SK-N-SH (cell line): Measurements from ENCODE around the gene GSE1. TPM values are rescaled to one million over a fixed set of nuclear protein-coding genes. Genes with fewer than 3 reads are reported as not detected.

Experiments used
- CTCF ChIA-PET: fragments of 300-600, 350-600 bp; formaldehyde crosslinking; extraction: SDS; loops from one replicate; lab custom pipeline; 2021; lab: Yijun Ruan, JAX
- POLR2A ChIA-PET: fragments of 350-600 bp; sonication (Branson Sonifier 250); formaldehyde crosslinking; extraction: SDS; loops from one replicate; lab custom pipeline; 2020; ENCODE audit warnings: antibody characterized with exemption, inconsistent platforms; lab: Yijun Ruan, JAX
- DNase-seq: peaks from one replicate; pipeline ENCODE4 v3.0.0; 2012
- H2AFZ ChIP-seq: fragments of 200-600 bp; sonication (generic); 2 replicates; pipeline ENCODE4 v1.8.1; 2016; ENCODE audit warnings: antibody characterized with exemption, mild to moderate bottlenecking, low read depth
- H3F3A ChIP-seq: fragments of 200-600 bp; sonication (generic); replicated peaks from 2 replicates; pipeline ENCODE3; 2016; ENCODE audit warnings: antibody characterized with exemption, mild to moderate bottlenecking; ENCODE audit not compliant: insufficient read depth
- H3K27ac ChIP-seq, 2 experiments: fragments of 200-500 bp in 1 of 2; fragments of 200-600 bp in 1 of 2; sonication (Bioruptor generic) in 1 of 2; sonication (generic), shearing (Covaris generic) in 1 of 2; 2 replicates each; pipeline versions ENCODE4 v1.5.1 to v1.6.1; 2014 to 2016; ENCODE audit warnings: low read depth in 2 of 2, inconsistent platforms in 1 of 2, low read length in 1 of 2, mild to moderate bottlenecking in 1 of 2, mixed read lengths in 1 of 2
- H3K27me3 ChIP-seq: fragments of 200-600 bp; sonication (generic), shearing (Covaris generic); 2 replicates; pipeline ENCODE4 v1.6.1; 2016; ENCODE audit warnings: mixed run types; ENCODE audit not compliant: insufficient read depth
- H3K36me3 ChIP-seq, 2 experiments: fragments of 200-500 bp in 1 of 2; fragments of 200-600 bp in 1 of 2; sonication (Bioruptor generic) in 1 of 2; sonication (generic) in 1 of 2; replicated peaks in 1 of 2; 2 replicates each; pipeline versions ENCODE3 to v1.5.1; 2014 to 2016; ENCODE audit warnings: low read length in 1 of 2, mild to moderate bottlenecking in 1 of 2; ENCODE audit not compliant: insufficient read depth in 2 of 2, control insufficient read depth in 1 of 2
- H3K4me1 ChIP-seq, 2 experiments: fragments of 200-500 bp in 1 of 2; fragments of 200-600 bp in 1 of 2; sonication (Bioruptor generic) in 1 of 2; sonication (generic), shearing (Covaris generic) in 1 of 2; 2 replicates each; pipeline versions ENCODE4 v1.5.1 to v1.6.1; 2014 to 2016; ENCODE audit warnings: low read depth in 1 of 2, low read length in 1 of 2, mixed run types in 1 of 2; ENCODE audit not compliant: insufficient read depth in 2 of 2, control insufficient read depth in 1 of 2
- H3K4me2 ChIP-seq: fragments of 200-600 bp; sonication (generic), shearing (Covaris generic); 2 replicates; pipeline ENCODE4 v1.6.1; 2017; ENCODE audit warnings: mixed run types
- H3K4me3 ChIP-seq, 2 experiments: fragments of 200-500 bp in 1 of 2; fragments of 200-600 bp in 1 of 2; sonication (Bioruptor generic) in 1 of 2; sonication (generic), shearing (Covaris generic) in 1 of 2; 2 replicates each; pipeline versions ENCODE4 v1.5.1 to v1.8.1; 2014 to 2016; ENCODE audit warnings: low read depth in 2 of 2, inconsistent platforms in 1 of 2, low read length in 1 of 2, mild to moderate bottlenecking in 1 of 2, mixed read lengths in 1 of 2, moderate library complexity in 1 of 2
- H3K79me2 ChIP-seq: fragments of 200-600 bp; sonication (generic); 2 replicates; pipeline ENCODE4 v1.8.1; 2017; ENCODE audit warnings: mild to moderate bottlenecking; ENCODE audit not compliant: insufficient read depth
- H3K9ac ChIP-seq: fragments of 200-600 bp; sonication (generic); 2 replicates; pipeline ENCODE4 v1.6.1; 2017; ENCODE audit warnings: mixed run types
- H3K9me2 ChIP-seq: fragments of 200-600 bp; sonication (generic); 2 replicates; pipeline ENCODE4 v1.6.1; 2017; ENCODE audit warnings: mixed run types
- H3K9me3 ChIP-seq: fragments of 200-600 bp; sonication (generic); 2 replicates; pipeline ENCODE4 v1.6.1; 2017; ENCODE audit warnings: mixed run types, mild to moderate bottlenecking, moderate library complexity
- H4K20me1 ChIP-seq: fragments of 200-600 bp; sonication (generic); 2 replicates; pipeline ENCODE4 v1.6.1; 2017; ENCODE audit warnings: mild to moderate bottlenecking, mixed run types; ENCODE audit not compliant: insufficient read depth
- FOSL2 ChIP-seq: IDR thresholded peaks from 2 replicates; pipeline ENCODE4 v1.4.0; 2012; ENCODE audit warnings: low read depth, mild to moderate bottlenecking, moderate library complexity, borderline replicate concordance
- FOXJ3 ChIP-seq: sonication (generic); formaldehyde crosslinking; IDR thresholded peaks from 2 replicates; pipeline ENCODE4 v1.5.1; 2020; ENCODE audit warnings: mild to moderate bottlenecking, missing genetic modification reagents
- POLR2AphosphoS5 ChIP-seq: IDR thresholded peaks from 2 replicates; pipeline ENCODE4 v1.6.1; 2012; ENCODE audit warnings: low read depth, low read length
- SMC3 ChIP-seq: IDR thresholded peaks from 2 replicates; pipeline ENCODE4 v1.6.1; 2012; ENCODE audit warnings: low read depth, low read length, improper control_type of control experiment
- TEAD4 ChIP-seq: IDR thresholded peaks from 2 replicates; pipeline ENCODE4 v1.4.0; 2012; ENCODE audit warnings: mild to moderate bottlenecking, borderline replicate concordance; ENCODE audit not compliant: insufficient read depth
- WGBS: methylation state at CpG from one replicate; pipeline ENCODE4 v1.1.6; 2017; ENCODE audit warnings: low lambda C conversion rate; 5-methylcytosine and 5-hydroxymethylcytosine counted together
- polyA plus RNA-seq, 3 experiments: library from polyadenylated mRNA; depleted of rRNA; stranded (reverse); fragments of >200 nt; gene quantifications; 2 replicates each; pipeline ENCODE4 v1.2.3, GENCODE V29; 2012
- TF ChIP-seq, protein P1 (sequence below): fragments of 200-600 bp; sonication (generic); IDR thresholded peaks from 2 replicates; pipeline ENCODE4 v1.6.1; 2017; ENCODE audit warnings: antibody characterized with exemption, mild to moderate bottlenecking, moderate library complexity
- TF ChIP-seq, protein P2 (sequence below): IDR thresholded peaks from 2 replicates; pipeline ENCODE4 v1.6.1; 2012; ENCODE audit warnings: mild to moderate bottlenecking, low read depth, low read length, moderate library complexity
- TF ChIP-seq, protein P3 (sequence below): IDR thresholded peaks from 2 replicates; pipeline ENCODE4 v1.4.0; 2012; ENCODE audit warnings: low read depth

The GSE1 gene
- polyA plus RNA-seq, 1 of the 3 experiments (the other 2 are of a cell fraction): 26.5 TPM

DNA sequence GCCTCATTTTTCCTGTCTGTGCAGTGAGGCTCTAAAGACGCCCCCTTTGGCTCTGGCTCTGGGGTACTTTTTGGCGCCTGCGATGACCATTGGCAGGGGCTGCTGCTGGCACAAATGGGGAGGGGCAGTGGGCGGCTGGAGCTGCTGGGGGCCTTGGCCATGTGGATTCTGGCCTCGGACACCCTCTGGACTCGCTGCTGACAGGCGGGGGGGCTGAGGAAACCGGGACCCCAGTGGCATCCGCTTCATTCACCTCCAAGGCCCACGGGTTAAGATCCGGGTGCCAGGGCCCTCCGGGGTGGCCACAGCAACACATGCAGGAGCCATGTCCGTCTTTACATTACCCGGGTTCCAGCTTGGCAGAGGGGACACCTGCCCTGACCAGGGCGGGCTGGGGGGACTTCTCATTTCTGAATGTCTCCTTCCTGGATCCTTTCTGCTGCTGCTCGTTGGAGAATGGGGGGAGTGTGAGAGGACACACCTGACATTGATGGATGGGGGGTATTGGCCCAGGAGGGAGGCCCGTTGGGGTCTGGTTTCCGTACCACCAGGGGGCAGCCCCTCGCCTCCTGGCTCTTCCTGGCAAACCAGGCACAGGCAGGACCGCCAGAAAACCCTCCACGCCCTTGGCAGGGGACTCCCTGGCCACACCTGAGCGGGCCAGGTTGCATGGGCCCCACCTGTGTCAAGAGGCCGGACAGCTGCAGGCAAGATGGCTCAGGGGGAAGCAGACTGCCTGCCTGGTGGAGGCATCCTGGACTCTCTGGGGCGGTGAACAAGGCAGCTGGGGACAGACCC, 21.8 kb downstream of the GSE1 start:
- Histone ChIP-seq H3K36me3 (peaks cover 0 to 34% of the 10 kb centered on the region in 2 experiments), H4K20me1 (peaks cover 99% of the 10 kb centered on the region), H3K9me2 (no peaks in the 10 kb centered on the region), H3K4me2 (no peak overlapping the region), H3K4me3 (no peak overlapping the region), H3K9me3 (no peaks in the 10 kb centered on the region), H3F3A (no peaks in the 10 kb centered on the region), H3K79me2 (peaks cover 37% of the 10 kb centered on the region; the same call in 1 of the 2 replicates), H3K9ac (no peak overlapping the region), H3K27me3 (no peaks in the 10 kb centered on the region), H3K4me1 (peaks cover 0 to 93% of the 10 kb centered on the region in 2 experiments; a peak in 1 of 4 replicates), H3K27ac (peak overlapping the region in 1 of 2 experiments; percentile 43; a peak in 1 of 4 replicates), H2AFZ (no peak overlapping the region)
- ChIA-PET CTCF (interaction anchor here (1.1 to 4.3 kb wide), 7 partner anchors 8 to 520 kb away, joined by 3 to 25 read pairs (median 7); no protein-coding TSS in a partner anchor), POLR2A (no interaction called here)
- peak; percentile 60 for DNase-seq
- TF ChIP-seq, protein P1, sequence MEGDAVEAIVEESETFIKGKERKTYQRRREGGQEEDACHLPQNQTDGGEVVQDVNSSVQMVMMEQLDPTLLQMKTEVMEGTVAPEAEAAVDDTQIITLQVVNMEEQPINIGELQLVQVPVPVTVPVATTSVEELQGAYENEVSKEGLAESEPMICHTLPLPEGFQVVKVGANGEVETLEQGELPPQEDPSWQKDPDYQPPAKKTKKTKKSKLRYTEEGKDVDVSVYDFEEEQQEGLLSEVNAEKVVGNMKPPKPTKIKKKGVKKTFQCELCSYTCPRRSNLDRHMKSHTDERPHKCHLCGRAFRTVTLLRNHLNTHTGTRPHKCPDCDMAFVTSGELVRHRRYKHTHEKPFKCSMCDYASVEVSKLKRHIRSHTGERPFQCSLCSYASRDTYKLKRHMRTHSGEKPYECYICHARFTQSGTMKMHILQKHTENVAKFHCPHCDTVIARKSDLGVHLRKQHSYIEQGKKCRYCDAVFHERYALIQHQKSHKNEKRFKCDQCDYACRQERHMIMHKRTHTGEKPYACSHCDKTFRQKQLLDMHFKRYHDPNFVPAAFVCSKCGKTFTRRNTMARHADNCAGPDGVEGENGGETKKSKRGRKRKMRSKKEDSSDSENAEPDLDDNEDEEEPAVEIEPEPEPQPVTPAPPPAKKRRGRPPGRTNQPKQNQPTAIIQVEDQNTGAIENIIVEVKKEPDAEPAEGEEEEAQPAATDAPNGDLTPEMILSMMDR: peak; percentile 31
- TF ChIP-seq SMC3: no peak
- 96% methylated on average over 9 of the region's 24 CpGs for WGBS

- no peak for TF ChIP-seq FOSL2
- TF ChIP-seq, protein P1: no peak
- TF ChIP-seq, protein P2, sequence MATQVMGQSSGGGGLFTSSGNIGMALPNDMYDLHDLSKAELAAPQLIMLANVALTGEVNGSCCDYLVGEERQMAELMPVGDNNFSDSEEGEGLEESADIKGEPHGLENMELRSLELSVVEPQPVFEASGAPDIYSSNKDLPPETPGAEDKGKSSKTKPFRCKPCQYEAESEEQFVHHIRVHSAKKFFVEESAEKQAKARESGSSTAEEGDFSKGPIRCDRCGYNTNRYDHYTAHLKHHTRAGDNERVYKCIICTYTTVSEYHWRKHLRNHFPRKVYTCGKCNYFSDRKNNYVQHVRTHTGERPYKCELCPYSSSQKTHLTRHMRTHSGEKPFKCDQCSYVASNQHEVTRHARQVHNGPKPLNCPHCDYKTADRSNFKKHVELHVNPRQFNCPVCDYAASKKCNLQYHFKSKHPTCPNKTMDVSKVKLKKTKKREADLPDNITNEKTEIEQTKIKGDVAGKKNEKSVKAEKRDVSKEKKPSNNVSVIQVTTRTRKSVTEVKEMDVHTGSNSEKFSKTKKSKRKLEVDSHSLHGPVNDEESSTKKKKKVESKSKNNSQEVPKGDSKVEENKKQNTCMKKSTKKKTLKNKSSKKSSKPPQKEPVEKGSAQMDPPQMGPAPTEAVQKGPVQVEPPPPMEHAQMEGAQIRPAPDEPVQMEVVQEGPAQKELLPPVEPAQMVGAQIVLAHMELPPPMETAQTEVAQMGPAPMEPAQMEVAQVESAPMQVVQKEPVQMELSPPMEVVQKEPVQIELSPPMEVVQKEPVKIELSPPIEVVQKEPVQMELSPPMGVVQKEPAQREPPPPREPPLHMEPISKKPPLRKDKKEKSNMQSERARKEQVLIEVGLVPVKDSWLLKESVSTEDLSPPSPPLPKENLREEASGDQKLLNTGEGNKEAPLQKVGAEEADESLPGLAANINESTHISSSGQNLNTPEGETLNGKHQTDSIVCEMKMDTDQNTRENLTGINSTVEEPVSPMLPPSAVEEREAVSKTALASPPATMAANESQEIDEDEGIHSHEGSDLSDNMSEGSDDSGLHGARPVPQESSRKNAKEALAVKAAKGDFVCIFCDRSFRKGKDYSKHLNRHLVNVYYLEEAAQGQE: no peak
- no peak for TF ChIP-seq TEAD4
- TF ChIP-seq POLR2AphosphoS5: no peak
- TF ChIP-seq, protein P3, sequence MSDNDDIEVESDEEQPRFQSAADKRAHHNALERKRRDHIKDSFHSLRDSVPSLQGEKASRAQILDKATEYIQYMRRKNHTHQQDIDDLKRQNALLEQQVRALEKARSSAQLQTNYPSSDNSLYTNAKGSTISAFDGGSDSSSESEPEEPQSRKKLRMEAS: no peak
- no peak for TF ChIP-seq FOXJ3 (CRISPR knock-in tag)
- no peaks in the 10 kb centered on the region for H3F3A ChIP-seq
- H4K20me1 ChIP-seq: peaks cover 99% of the 10 kb centered on the region
- H2AFZ ChIP-seq: no peak overlapping the region
- H3K9me3 ChIP-seq: no peaks in the 10 kb centered on the region
- H3K4me2 ChIP-seq: no peak overlapping the region
- 92% methylated on average over 8 of the region's 26 CpGs for WGBS
- H3K79me2 ChIP-seq: peaks cover 35% of the 10 kb centered on the region; the same call in 1 of the 2 replicates
- DNase-seq: peak; percentile 67
- H3K9ac ChIP-seq: no peak overlapping the region
- peak overlapping the region in 1 of 2 experiments; percentile 43; a peak in 1 of 4 replicates for H3K27ac ChIP-seq
- peaks cover 0 to 40% of the 10 kb centered on the region in 2 experiments for H3K36me3 ChIP-seq
- H3K4me3 ChIP-seq: no peak overlapping the region
- H3K27me3 ChIP-seq: no peaks in the 10 kb centered on the region
- H3K4me1 ChIP-seq: peaks cover 0 to 96% of the 10 kb centered on the region in 2 experiments; a peak in 1 of 4 replicates
- no peaks in the 10 kb centered on the region for H3K9me2 ChIP-seq
- ChIA-PET CTCF (interaction anchor here (0.9 to 4.3 kb wide), 7 partner anchors 8 to 38 kb away, joined by 4 to 25 read pairs (median 7); no protein-coding TSS in a partner anchor), POLR2A (no interaction called here)
Observed at GRCh38 chr16:85635545-85636140, 22.5 kb downstream of the GSE1 start.
